NCI-H748 treated with DMSO at 0.1 percent for 48 hours (cell line): ENCODE results near the gene BLCAP.

Source experiments
- DNase-seq: peaks from one replicate; lab custom pipeline; 2025; lab: John Stamatoyannopoulos, UW

BLCAP gene

GRCh38 chr20:37529214-37529967, 1.7 kb upstream of the BLCAP start:
- DNase-seq = no peak

GRCh38 chr20:37528446-37529213, 954 bp upstream of the BLCAP start:
- no peak for DNase-seq

GRCh38 chr20:37526839-37527637, 638 bp downstream of the BLCAP start:
- DNase-seq = no peak

- no peak for DNase-seq
These were observed 1.3 kb downstream of the BLCAP start for GRCh38 chr20:37526238-37526838.

- no peak for DNase-seq
These were observed 1.9 kb downstream of the BLCAP start for GRCh38 chr20:37525810-37526209.

GRCh38 chr20:37524859-37525708, 2.6 kb downstream of the BLCAP start:
- no peak for DNase-seq

- no peak for DNase-seq
These were observed 3.6 kb downstream of the BLCAP start for GRCh38 chr20:37523911-37524700.

- no peak for DNase-seq
These were observed 4.7 kb downstream of the BLCAP start for GRCh38 chr20:37523012-37523391.

GRCh38 chr20:37522260-37523011, 5.2 kb downstream of the BLCAP start:
- DNase-seq = peak; percentile 23

GRCh38 chr20:37521061-37521771, 6.5 kb downstream of the BLCAP start, which contains the start of gene NNAT:
Gene NNAT (plus strand): TSS chr20:37521250. CDS start chr20:37521332, 82 bp downstream.
- DNase-seq = no peak

GRCh38 chr20:37520419-37520955, 7.2 kb downstream of the BLCAP start:
- no peak for DNase-seq

GRCh38 chr20:37519508-37520418, 7.9 kb downstream of the BLCAP start:
- DNase-seq = no peak

GRCh38 chr20:37518606-37519507, 8.8 kb downstream of the BLCAP start:
- DNase-seq = no peak

GRCh38 chr20:37518059-37518458, 9.6 kb downstream of the BLCAP start:
- DNase-seq = no peak

GRCh38 chr20:37516811-37517750, 10.6 kb downstream of the BLCAP start:
- DNase-seq = no peak
